Peyer's patch (tissue), 4 donors: ENCODE results near the gene CES5A. TPM values are rescaled to one million over a fixed set of nuclear protein-coding genes. Genes with fewer than 3 reads are reported as not detected.

Experiments used
- DNase-seq, 3 donors: peaks; one replicate each; pipeline ENCODE4 v3.0.0-alpha.2; 2017 to 2019
- H3K27ac ChIP-seq, 4 donors: fragments of 200-600 bp; sonication (generic); one replicate each; pipeline ENCODE4 v1.5.1; 2016 to 2019
- H3K27me3 ChIP-seq, 2 donors: fragments of 200-600 bp; sonication (generic); one replicate each; pipeline ENCODE4 v1.5.1; 2019
- H3K36me3 ChIP-seq, 3 donors: fragments of 200-600 bp; sonication (generic); one replicate each; pipeline ENCODE4 v1.5.1; 2016 to 2019
- H3K4me1 ChIP-seq, 4 donors: fragments of 200-600 bp; sonication (generic); one replicate each; pipeline ENCODE4 v1.5.1; 2016 to 2019
- H3K4me3 ChIP-seq, 4 donors: fragments of 200-600 bp; sonication (generic); 1 replicate in 3 of 4; 2 replicates in 1 of 4; pipeline ENCODE4 v1.5.1; 2016 to 2019; ENCODE audit warnings: mild to moderate bottlenecking in 1 of 4
- H3K9me3 ChIP-seq, 4 donors: fragments of 200-600 bp; sonication (generic); one replicate each; pipeline ENCODE4 v1.5.1; 2016 to 2019; ENCODE audit warnings: mild to moderate bottlenecking in 1 of 4
- POLR2A ChIP-seq, 2 donors: fragments of 450-650 bp; IDR thresholded peaks; one replicate each; pipeline ENCODE4 v1.5.1; 2017; ENCODE audit warnings: antibody characterized with exemption in 2 of 2, mild to moderate bottlenecking in 2 of 2, moderate library complexity in 2 of 2
- total RNA-seq, 4 donors: library from RNA; depleted of rRNA; stranded (reverse); fragments of >200 nt; gene quantifications; one replicate each; pipeline ENCODE4 v1.1.0, GENCODE V29; 2016
- TF ChIP-seq, protein P1 (sequence below), 6 experiments: fragments of 450-650 bp in 4 of 6; fragments of 200-600 bp in 2 of 6; sonication (generic) in 1 of 6; IDR thresholded peaks; one replicate each; pipeline ENCODE4 v1.5.1; 2017 to 2019; ENCODE audit warnings: antibody characterized with exemption in 6 of 6, mild to moderate bottlenecking in 3 of 6, moderate library complexity in 1 of 6

The CES5A gene
- total RNA-seq, 4 donors from 2014 or later, result not detected

DNA sequence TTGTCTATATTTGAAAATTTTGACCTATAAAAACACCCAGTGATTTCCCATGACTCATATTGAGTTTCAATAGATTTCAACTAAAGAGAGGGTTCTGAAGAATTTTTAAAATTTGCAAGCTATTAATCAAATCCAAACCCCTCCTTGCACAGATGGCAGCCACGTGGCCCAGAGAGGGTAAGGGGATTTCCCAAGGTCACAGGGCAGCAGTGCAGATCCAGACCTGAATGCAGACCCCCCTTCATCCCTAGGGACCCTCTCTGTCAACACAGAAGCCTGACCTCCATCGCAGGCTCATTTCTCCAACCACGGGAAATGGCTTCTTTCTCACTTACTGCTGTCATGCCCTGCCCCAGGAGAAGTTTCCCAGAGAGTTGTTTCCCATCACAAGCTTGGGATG is 24.7 kb upstream of the CES5A start:
- TF ChIP-seq, protein P1, sequence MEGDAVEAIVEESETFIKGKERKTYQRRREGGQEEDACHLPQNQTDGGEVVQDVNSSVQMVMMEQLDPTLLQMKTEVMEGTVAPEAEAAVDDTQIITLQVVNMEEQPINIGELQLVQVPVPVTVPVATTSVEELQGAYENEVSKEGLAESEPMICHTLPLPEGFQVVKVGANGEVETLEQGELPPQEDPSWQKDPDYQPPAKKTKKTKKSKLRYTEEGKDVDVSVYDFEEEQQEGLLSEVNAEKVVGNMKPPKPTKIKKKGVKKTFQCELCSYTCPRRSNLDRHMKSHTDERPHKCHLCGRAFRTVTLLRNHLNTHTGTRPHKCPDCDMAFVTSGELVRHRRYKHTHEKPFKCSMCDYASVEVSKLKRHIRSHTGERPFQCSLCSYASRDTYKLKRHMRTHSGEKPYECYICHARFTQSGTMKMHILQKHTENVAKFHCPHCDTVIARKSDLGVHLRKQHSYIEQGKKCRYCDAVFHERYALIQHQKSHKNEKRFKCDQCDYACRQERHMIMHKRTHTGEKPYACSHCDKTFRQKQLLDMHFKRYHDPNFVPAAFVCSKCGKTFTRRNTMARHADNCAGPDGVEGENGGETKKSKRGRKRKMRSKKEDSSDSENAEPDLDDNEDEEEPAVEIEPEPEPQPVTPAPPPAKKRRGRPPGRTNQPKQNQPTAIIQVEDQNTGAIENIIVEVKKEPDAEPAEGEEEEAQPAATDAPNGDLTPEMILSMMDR (IDR thresholded peaks at IDR 0.05), result no peak
- Histone ChIP-seq H3K9me3 (no peaks in the 10 kb centered on the region), H3K27ac (no peak overlapping the region), H3K27me3 (no peaks in the 10 kb centered on the region), H3K36me3 (no peaks in the 10 kb centered on the region), H3K4me3 (no peak overlapping the region), H3K4me1 (no peaks in the 10 kb centered on the region)
- no peak for DNase-seq

DNA sequence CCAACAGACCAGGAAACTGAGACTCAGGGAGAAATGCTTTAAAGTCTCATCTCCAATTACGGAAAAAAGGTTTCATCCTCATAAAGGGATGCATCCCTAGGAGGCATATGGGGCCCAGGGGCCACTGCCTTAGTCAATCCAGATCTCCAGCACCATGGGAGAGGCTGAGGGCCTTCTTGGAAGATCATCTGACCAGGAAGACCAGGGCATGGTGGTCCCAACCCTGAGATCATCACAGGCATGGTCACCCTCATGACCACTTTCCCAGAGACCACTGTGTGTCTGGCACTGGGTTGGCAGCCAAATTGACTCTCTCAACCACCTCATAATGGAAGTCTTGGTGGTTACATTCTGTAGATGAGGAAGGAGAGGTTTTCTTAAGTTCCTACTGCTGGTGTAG is 23.4 kb upstream of the CES5A start:
- TF ChIP-seq, protein P1 (IDR thresholded peaks at IDR 0.05), result no peak
- no peak for TF ChIP-seq POLR2A (IDR thresholded peaks at IDR 0.05)
- no peaks in the 10 kb centered on the region for H3K27me3 ChIP-seq
- DNase-seq, result no peak
- no peaks in the 10 kb centered on the region for H3K4me1 ChIP-seq
- no peak overlapping the region for H3K27ac ChIP-seq
- H3K36me3 ChIP-seq, result no peaks in the 10 kb centered on the region
- no peaks in the 10 kb centered on the region for H3K9me3 ChIP-seq
- H3K4me3 ChIP-seq, result no peak overlapping the region

DNA sequence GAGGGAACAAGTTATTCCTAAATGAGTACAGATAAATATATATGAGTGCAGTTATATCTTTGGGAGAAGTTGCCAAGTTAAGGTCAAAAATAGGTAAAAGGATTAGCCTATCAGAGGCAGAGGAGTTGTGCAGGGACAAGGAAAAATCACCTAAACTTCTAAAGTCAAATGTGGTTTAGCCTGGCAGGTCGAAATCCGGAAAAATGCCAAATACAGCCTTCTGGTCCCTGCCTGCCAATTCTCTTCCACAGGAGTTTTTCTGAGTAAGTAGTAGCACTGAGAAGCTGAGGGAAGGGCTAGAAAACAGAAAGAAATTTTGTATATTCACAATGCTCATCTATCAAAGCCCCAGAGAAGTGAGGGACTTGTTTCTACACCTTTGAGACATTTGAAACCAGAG is 17.6 kb upstream of the CES5A start:
- Histone ChIP-seq H3K9me3 (no peaks in the 10 kb centered on the region), H3K4me3 (no peak overlapping the region), H3K27ac (no peak overlapping the region), H3K4me1 (no peaks in the 10 kb centered on the region), H3K27me3 (no peaks in the 10 kb centered on the region), H3K36me3 (no peaks in the 10 kb centered on the region)
- no peak for DNase-seq
- TF ChIP-seq, protein P1 (IDR thresholded peaks at IDR 0.05), result no peak
- no peak for TF ChIP-seq POLR2A (IDR thresholded peaks at IDR 0.05)

DNA sequence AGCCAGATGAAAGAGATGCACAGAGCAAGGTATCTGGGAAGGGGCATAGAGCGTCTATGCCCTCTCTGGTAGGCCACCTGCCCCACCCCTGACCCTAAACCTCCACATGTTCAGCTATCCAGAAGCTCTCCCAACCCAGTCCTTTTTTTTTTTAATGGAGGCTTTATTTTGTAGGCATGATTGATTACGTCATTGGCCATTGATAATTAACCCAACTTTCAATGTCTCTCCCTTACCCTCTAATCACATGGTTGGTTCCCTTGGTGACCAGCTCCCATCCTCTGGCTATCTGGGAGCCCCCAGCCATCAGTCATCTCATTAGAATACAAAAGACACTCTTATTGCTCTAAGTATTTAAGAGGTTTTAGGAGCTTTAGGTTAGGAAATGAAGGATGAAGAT is 14.3 kb upstream of the CES5A start:
- Histone ChIP-seq H3K27me3 (no peaks in the 10 kb centered on the region), H3K27ac (no peak overlapping the region), H3K4me1 (no peaks in the 10 kb centered on the region), H3K9me3 (no peaks in the 10 kb centered on the region), H3K36me3 (no peaks in the 10 kb centered on the region), H3K4me3 (no peak overlapping the region)
- DNase-seq, result no peak
- no peak for TF ChIP-seq POLR2A (IDR thresholded peaks at IDR 0.05)
- TF ChIP-seq, protein P1 (IDR thresholded peaks at IDR 0.05), result no peak

DNA sequence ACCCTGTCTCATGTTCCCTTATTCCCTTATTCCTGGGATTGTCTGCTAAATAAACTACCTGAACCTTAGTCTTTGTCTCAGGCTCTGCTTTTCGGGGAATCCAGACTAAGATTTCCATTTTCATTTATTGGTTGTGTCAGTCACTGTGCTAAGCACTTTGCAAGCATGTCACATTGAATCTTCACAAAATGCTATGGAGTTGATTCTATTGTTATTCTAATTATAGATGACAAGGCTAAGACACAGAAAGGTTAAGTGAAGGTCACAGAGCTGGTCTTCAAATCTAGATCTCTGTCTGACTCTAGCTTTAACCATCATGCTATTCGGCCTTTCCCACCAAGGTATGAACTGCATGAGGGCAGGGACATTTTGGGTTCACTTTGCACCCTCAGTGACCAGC is 13.4 kb upstream of the CES5A start:
- Histone ChIP-seq H3K27ac (no peak overlapping the region), H3K9me3 (no peaks in the 10 kb centered on the region), H3K27me3 (no peaks in the 10 kb centered on the region), H3K36me3 (no peaks in the 10 kb centered on the region), H3K4me1 (no peaks in the 10 kb centered on the region), H3K4me3 (no peak overlapping the region)
- no peak for DNase-seq
- no peak for TF ChIP-seq POLR2A (IDR thresholded peaks at IDR 0.05)
- TF ChIP-seq, protein P1 (IDR thresholded peaks at IDR 0.05), result no peak

DNA sequence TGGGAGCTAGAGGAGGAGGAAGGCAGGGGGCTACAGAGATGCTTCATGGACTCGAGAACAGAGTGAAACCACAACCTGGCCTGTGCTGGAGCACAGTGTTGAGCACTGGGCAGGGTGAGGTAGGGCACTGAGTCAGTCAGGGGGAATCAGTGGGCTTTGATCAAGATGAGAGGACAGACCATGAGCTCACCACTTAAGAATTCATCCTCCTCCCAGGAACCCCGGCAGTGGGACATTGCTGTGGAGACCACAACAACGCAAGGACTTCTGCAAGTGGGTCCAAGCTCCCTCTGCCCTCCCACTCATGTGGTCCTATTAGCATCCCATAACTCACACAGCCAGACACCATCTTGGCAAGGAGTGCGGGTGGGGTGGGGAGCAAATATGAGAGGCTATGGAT is 1.7 kb upstream of the CES5A start:
- Histone ChIP-seq H3K9me3 (no peaks in the 10 kb centered on the region), H3K4me1 (no peaks in the 10 kb centered on the region), H3K27ac (no peak overlapping the region), H3K27me3 (no peaks in the 10 kb centered on the region), H3K4me3 (no peak overlapping the region), H3K36me3 (no peaks in the 10 kb centered on the region)
- TF ChIP-seq POLR2A (IDR thresholded peaks at IDR 0.05), result no peak
- TF ChIP-seq, protein P1 (IDR thresholded peaks at IDR 0.05), result no peak
- DNase-seq, result no peak
